D721Med (cell line): ENCODE results near the gene RUNX1.

ENCODE experiments used
- DNase-seq: peaks from one replicate; pipeline ENCODE4 v3.0.0; 2011; ENCODE audit warnings: low spot score; ENCODE audit not compliant: insufficient read length
- FAIRE-seq: peaks from 2 replicates; lab custom pipeline; 2011; peaks lifted over from hg19 to GRCh38; lab: Jason Lieb, UNC
- CTCF ChIP-seq: IDR thresholded peaks from 2 replicates; pipeline ENCODE4 v1.5.1; 2012; ENCODE audit warnings: mild to moderate bottlenecking, control low read depth; ENCODE audit not compliant: insufficient read depth; ENCODE audit errors: missing control alignments

The RUNX1 gene

DNA sequence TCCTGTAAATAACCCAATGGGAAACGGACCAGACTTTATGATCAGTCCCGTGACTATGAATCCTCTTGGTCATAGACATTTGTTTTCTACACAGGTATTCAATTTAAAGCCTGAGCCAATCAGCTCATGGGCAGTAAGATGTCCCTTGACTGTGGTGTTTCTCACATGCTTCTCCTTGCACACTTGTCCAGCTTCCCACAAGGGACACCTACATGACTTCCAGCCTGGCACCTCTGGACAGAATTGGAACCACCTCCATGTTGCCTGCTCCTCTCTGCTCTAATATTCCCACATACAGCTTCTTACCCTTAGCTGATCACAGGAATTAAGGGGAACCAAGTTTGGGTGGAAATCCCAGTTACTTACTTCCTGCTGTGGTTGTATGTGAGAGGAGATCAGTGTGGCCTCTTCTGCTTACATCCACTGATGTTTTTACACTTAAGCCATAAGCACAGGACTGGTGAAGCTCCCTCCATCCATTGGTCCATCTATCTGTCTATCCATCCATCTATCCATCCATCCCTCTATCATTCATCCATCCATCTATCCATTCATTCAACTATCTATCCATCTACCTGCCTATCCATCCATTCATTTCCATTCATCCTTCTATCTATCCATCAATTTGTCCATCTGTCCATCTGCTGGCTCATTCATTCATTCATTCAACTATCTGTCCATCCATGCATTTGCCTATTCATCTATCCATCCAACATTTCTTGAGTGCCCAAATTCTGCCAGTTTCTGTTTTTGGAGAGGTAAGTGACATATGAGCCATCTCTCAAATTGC, 16.4 kb downstream of the RUNX1 start:
- FAIRE-seq (no peak), DNase-seq (no peak)
- TF ChIP-seq CTCF, result no peak

DNA sequence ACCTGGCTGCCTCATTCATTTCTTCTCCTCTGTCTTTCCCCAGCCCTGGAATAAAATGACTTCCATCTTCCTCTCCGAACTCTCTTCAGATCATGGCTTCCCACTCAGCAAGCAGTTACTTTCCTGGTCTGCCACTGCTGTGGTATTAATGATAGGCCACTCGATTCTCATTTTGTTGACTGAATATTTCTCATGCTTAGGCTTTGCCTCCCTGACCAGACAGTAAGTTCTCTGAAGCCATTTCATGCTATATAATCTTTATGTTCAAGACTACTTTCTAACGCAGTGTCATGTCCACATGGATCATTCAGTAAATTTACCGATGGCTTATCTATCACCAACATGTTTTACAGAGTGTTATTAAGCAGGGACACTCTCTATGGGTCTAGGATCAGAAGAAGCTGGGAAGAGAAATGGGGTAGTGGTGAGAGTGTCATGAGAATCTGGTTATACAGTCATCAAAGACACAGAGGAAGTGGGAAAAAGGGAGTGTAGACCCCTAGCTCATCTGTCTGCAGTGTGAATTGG, 20.6 kb downstream of the RUNX1 start:
- FAIRE-seq, result no peak
- TF ChIP-seq CTCF, result no peak
- no peak for DNase-seq

DNA sequence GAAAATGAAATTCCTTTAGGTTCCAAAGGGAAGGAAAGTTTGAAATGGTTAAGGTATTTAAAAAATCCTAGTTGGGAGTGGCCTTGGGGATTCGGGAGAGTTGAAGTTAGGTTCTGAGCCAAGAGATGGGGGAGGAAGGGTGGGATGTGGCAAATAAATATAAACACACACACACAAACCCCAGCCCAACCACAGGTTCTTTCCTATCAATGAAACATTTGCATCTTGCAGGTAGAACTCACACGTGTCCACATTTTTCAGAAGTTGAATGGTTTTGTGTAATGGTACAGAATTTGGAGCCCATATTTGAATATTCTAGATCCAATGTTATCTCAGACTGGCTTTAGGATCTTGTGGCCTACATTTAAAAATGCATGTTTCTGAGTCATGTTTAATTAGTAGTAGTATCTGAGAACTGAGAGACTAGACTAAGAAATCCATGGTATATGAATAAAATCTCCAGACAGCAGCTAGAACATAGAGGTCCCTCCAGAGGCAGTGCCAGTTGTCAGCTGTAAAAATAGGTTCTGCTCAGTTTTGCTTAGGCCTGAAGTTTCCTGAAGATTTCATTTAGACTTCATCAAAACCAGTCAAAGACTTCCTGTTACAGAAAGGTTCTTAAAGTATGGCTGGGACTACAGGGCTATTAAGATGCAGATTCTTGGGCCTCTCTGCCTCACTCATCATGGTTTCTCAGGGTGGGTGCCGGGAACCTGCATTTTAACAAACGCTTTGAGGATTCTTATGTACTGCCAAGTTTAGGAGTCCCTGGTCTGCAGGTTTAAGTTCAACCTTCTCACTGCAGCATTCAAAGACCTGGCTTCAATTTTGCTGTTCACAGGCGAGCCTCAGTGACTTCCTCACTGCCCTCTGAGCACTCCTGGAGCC, 21.3 kb downstream of the RUNX1 start:
- FAIRE-seq, result no peak
- DNase-seq, result no peak
- no peak for TF ChIP-seq CTCF

GRCh38 chr21:35026617-35027562, 22.2 kb downstream of the RUNX1 start:
- FAIRE-seq (no peak), DNase-seq (no peak)
- no peak for TF ChIP-seq CTCF

GRCh38 chr21:35026153-35026500, 23.0 kb downstream of the RUNX1 start:
- DNase-seq (no peak), FAIRE-seq (no peak)
- no peak for TF ChIP-seq CTCF

DNA sequence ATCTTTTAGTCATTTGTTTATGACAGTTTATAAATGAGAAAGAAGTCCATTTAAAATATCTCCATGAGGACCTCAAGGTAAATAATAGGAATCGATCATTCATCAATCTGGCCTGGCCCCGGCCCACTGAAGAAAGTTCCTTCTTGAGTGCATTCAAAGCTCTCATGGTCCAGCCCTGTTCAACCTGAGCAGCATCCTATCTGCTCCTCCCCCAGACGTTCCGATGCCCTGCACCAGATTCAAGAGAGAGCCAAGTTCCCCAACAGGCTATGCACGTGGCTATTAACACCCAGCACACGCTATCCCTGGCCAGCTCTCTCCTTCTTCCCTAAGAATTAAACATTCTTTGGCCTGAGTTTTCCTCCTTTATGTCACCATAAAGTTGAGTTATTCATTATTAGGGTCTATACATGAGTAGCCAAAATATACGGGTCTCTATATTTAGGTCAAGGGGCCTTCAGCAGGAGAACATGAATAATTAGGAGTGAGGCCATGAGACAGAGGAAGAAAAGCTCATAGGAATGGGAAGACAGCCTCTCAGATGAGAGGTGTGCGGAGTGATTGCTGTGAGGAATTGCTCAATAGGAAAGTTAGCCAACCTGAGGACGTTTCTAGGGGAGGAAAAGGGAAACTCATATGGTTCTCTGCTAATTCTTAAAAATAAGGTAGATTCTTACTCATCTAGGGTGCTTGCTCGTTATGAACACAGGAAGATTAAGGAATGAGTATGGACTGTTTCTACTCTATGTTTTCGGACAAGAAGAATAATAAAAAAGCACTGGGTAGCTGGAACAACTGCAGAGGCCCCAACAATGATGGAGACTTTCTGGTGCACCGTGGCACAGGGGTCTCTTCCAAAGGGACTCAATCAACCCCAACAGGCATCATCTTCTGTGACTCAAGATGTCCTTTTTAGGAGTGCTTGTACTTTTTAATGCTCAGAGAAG, 23.6 kb downstream of the RUNX1 start:
- FAIRE-seq (no peak), DNase-seq (no peak)
- TF ChIP-seq CTCF, result no peak
